ENCODE results near the gene AATK.
A peak's percentile ranks its signal among the peaks of the same experiment; 100 is the strongest.
"Not testable (repeated sequence)": the region's sequence is repeated elsewhere in the genome, so short reads cannot be mapped to it uniquely, and the experiment has no call there.

Gene AATK

DNA sequence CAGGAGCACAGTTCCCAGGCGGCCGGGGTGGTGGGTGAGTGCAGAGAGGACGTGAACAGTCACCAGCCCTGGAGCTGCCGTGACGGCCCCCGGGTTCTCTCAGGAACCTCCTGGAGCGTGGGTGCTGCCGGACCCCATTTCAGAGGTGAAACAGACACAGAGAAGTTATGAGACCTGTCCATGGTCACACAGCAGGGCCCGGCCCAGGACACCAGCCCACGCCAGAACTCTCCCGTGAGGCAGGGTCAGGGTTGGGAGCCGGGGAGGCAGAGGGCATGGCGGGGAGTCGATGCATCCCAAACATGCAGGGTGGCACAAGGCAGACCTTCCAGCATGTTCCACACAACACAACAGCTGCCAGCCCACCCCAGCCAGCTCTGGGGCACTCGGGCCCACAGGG, 4.5 kb downstream of the AATK start:
- DNase-seq = no peak

GRCh38 chr17:81160747-81161453, 5.1 kb downstream of the AATK start:
- DNase-seq = no peak

- peak; percentile 10 to 45 for DNase-seq
Observed at GRCh38 chr17:81160306-81160705, 5.7 kb downstream of the AATK start.

- no peak for DNase-seq
Observed at GRCh38 chr17:81159611-81160265, 6.3 kb downstream of the AATK start.

GRCh38 chr17:81158688-81159590, 7.1 kb downstream of the AATK start:
- no peak for DNase-seq

- DNase-seq = no peak
Observed at GRCh38 chr17:81157848-81158687, 8.0 kb downstream of the AATK start.

DNA sequence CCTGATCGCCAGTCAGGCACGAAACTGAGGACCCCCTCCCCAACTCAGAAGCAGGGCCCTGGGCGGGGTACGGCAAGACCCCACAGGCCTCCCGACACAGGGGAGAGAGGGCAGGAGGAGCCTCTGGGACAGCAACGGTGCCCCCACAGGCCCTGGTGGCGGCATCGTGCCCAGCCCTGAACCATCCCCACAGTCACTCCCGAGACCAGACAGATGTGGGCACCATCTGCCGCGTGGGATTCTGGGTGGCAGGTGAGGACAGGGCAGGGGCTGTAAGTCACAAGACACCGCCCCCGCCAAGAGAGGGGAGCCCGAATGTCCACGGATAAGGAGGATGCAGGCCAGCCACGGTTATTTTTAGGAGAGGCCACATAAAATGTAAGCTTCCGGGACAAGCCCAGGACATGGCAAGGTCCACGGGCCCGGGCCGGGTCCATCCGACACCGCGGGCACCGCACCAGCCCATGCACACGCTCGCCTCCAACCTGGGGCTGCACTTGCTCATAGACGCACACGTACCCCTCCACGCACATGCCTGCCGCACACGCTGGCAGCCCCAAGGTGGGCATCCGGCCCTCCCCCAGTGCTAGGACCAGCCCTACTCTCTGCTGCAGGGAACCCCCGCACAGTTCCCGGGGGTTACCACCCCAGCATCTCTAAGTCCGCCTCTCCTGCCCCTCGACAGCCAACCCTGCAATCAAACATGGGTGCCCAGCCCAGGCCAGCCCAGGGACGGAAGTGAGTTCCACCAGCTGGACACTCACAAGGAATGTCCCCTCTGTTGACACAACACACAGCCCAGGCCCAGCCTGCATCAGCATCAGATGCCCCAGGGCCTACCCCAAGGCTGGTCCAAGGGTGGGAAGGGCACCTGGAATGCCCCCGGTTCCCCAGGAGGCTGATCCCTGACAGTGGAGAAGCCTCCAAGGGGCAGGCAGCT, 8.9 kb downstream of the AATK start:
- no peak for DNase-seq

GRCh38 chr17:81154961-81155360, 11.1 kb downstream of the AATK start:
- DNase-seq = peak in 1 of 2 donors; percentile 31

- DNase-seq = not testable (repeated sequence)
Observed at GRCh38 chr17:81154016-81154415, 12.0 kb downstream of the AATK start.

DNA sequence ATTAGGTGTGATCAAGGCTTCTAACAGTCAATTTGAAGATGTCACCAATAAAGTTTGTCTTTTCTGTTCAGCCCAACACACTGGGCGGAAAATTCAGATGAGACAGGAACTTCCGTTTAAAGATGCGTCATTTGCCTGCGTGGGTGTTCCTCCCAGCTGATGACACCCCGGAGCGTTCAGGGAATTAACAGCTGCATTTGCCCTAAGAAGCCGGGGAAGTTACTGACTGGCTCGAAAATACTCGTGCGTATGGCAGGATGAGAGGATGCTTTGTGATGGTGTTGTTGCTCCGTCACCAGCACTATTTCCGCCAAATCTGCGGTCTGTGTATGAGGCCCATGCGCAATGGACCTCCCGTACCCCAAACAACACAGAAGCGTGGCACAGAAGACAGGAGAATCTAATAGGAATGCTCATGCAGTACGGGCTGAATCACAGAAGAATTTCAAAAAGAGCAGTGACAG, 12.6 kb downstream of the AATK start:
- DNase-seq = peak; percentile 33 to 46

DNA sequence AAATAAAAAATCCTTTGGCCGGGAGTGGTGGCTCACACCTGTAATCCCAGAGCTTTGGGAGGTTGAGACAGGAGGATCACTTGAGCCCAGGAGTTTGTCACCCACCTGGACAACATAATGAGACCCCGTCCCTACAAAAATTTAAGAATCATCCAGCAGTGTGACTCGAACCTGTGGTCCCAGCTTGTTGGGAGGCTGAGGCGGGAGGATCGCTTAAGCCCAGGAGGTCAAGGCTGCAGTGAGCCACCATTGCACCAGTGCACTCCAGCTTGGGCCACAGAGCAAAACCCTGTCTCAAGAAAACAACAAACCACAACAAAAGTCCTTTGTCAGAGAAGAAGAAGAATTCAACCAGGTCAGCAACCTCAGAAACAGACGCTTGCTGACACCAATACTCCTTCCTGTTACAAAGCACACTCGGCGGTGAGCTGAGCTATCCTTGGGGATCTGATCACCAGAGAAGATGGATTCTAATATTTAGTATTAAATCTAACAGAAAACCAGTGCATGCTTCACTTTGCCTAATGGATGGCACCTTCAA, 13.7 kb downstream of the AATK start:
- no peak for DNase-seq

- no peak for DNase-seq
Observed at GRCh38 chr17:81151278-81151677, 14.7 kb downstream of the AATK start.

DNA sequence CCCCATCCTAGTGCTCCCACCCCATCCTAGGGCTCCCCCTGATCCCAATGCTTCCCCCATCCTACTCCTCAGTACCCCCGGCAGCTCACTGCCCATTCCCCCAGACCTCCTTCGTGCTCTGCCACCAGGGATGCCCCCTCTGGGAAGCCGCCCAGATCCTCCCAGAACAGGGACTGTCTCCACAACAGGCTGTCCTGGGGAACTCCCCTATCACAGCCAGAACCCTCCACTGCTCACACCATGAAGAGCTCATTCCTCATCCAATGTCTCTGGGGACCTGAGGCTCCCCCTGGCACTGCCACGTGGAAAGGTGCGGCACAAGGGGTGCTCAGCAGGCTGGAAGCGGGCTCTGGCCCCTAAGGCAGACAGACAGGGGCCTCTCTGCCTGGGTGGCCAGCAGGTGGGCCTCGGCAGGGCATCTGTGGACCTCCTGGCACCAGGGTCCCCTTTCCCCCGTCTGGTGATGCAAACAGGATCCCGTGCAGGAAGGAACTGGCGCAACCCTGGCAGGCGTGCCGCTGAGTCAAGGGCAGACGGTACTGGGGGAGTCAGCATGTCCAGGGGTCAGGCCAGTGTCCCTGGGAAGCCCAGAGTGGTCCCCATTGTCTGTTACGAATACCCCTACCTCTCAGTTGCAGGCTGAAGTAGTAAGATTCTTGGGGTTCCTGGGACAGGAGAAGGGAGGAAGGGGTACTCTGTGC, 15.5 kb downstream of the AATK start:
- DNase-seq = peak in 1 of 2 donors; percentile 73

DNA sequence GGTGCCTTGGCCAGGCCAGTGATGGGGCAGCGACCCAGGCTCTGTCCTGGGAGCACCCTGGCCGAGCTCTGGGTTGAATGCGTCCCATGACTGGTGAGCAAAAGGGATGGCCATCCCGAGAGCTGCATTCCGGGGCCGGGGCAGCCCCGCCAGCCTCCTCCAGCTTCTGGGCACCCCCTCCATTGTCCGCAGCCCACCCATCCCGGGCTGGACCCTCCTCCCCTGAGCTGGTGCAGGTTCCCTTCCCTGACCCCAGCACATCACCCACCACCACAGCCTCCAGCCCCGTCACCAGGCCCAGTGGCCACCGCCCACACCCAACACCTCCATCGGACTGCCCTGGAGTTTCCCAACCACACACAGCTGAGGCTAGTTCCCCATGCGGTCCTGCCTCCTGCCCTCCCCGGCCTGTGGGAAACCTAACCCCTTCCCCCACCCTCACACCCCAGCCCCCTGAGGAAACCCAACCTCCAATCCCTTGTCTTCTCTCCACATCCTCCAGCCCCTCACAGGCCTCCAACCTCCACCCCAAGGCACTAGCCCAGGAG, 17.0 kb downstream of the AATK start:
- DNase-seq = peak in 1 of 2 donors; percentile 67

DNA sequence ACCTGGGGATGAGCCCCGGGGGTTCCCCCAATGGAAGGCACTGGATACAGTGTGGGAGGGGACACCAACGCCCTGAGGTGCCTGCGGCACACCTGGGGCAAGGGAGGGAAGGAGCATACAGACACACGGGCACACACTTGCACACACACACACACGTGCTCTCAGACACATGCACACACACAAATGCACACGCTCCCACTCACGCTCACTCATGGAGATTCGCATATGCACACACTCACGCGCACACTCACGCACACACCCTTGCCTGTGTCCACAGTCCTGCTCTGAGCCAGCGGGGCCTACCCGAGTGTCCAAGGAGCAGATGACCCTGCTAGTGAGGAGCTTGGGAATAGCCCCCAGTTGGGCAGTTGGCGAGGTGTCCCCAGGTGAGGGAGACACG, 17.4 kb downstream of the AATK start:
- no peak for DNase-seq

GRCh38 chr17:81147701-81148100, 18.3 kb downstream of the AATK start:
- DNase-seq = no peak

DNA sequence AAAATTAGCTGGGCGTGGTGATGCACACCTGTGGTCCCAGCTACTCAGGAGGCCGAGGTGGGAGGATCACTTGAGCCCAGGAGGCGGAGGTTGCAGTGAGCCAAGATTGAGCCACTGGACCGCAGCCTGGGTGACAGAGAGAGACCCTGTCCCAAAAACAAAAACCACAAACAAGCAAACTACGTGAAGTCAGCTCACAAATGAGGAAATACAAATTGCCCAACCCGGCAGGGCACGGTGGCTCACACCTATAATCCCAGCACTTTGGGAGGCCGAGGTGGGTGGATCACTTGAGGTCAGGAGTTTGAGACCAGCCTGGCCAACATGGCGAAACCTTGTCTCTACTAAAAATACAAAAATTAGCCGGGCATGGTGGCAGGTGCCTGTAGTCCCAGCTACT, 19.8 kb downstream of the AATK start:
- not testable (repeated sequence) for DNase-seq

DNA sequence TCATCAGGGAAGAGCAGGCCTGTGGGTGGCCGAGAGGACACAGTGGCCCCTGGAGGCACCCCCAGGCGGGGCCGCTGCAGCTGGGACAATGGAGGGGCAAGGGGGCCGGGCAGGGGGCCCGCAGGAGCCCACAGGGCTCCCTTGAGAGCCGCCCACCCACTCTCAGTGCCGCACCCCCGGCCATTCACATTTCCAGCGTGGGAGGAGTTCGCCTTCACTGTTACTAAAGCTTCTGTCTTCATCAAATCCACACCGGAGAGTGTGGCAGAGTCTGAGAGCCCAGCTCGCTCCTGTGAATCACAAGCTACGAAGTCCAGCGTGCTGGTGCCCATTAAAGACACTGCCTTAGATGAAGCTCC, 21.6 kb downstream of the AATK start:
- no peak for DNase-seq

DNA sequence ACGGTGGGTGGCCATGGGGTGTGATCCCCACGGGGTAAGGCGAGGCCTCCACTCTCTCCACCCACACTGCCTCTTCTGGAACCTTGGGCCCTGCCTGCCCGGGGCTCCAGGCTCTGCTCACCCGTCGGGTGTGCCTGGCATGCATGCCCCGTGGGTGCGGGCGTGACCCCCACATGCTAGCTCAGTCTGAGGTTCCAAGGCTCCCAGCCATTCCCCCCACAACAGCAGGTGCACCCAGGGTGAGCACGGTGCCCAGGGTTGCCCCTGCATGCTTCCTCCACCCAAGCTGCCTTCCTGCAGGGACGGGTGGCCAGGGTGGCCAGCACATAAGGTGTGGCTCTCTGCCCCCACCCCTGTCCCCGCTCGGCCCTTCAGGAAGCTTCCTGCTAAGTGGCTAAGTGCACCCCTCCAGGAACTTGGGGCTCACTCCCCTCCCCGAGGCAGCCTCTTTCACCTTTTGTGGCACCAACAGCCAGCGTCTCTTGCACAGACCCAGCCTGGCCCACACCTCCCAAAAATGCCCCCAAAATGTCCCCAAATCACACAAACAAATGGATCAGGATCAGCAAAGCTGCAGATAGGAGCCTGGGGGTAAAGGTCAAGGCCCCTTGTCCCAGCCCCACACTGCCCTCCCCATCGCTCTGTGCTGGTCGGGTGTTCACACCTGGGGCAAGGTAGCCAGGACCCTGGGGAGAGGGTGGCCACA, 22.2 kb downstream of the AATK start:
- DNase-seq = no peak

- DNase-seq = no peak
Observed at GRCh38 chr17:81143200-81143527, 22.9 kb downstream of the AATK start.
